Stimulated activated CD8-positive, alpha-beta memory T cell treated with anti-CD3 and anti-CD28 coated beads, Interleukin-7, amount 100 ng/mL, for 4 hours (primary cell): ENCODE results near the gene ZNF14.
"Not testable (repeated sequence)": the region's sequence is repeated elsewhere in the genome, so short reads cannot be mapped to it uniquely, and the experiment has no call there.

Experiments used
- DNase-seq, 2 donors: peaks; one replicate each; pipeline ENCODE4 v3.0.0-alpha.2; 2020; ENCODE audit warnings: low read depth in 2 of 2

The ZNF14 gene

GRCh38 chr19:19746286-19747213, 13.6 kb upstream of the ZNF14 start:
- DNase-seq, result no peak

GRCh38 chr19:19745496-19746285, 12.8 kb upstream of the ZNF14 start:
- DNase-seq, result no peak

- DNase-seq, result no peak
Observed at GRCh38 chr19:19744641-19745040, 11.7 kb upstream of the ZNF14 start.

DNA sequence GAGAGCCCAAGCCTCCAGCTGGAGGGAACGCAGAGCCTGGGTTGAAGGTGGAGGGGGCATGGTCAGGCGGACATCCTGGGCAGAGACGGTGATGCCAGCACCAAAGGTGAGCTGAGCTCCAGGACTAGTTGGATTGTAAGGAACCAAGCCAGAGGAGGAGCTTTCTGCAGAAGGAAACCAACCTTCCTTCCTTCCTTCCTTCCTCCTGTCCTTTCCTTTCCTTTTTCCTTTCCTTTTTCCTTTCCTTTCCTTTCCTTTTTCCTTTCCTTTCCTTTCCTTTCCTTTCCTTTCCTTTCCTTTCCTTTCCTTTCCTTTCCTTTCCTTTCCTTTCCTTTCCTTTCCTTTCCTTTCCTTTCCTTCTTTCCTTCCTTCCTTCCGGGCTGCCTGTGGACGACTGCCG, 11.0 kb upstream of the ZNF14 start:
- DNase-seq, result not testable (repeated sequence)

- DNase-seq, result no peak
Observed at GRCh38 chr19:19743176-19743575, 10.3 kb upstream of the ZNF14 start.

DNA sequence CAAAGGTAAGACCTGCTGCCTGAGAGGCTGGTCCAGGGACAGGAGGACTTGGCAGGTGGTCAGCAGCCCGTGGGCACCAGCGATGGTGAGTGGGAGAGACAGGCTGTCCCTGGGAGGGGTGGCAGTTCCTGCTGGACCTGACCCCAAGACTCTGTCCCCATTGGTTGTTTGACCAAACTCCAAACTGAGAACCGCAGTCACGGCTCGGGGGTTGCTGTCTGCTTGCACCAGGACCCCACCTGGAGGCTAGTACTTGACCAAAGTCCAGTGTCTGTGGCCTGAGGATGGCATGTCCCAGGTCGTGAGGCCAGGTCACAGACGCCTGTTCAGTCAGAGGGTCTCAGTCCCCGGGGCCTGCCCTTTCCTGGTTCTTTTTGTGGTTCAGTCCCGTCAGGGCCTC, 9.9 kb upstream of the ZNF14 start:
- DNase-seq, result no peak

DNA sequence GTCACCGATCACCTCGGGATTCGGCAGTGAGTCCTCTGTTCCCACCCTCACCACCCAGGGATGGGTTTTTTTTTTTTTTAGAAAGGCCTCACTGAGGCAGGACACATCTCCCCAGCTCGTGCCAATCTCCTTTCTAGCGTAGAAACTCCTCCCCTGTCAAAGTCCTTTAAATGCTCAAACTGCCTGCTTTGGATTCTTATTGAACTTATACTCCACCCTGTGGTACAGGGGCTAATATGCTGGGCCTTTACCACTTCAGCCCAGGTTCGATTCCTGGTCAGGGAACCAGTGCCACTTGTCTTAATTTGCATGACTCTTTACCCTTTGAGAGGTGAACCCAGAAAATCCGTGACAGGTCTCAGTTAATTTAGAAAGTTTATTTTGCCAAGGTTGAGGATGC, 8.3 kb upstream of the ZNF14 start:
- no peak for DNase-seq

DNA sequence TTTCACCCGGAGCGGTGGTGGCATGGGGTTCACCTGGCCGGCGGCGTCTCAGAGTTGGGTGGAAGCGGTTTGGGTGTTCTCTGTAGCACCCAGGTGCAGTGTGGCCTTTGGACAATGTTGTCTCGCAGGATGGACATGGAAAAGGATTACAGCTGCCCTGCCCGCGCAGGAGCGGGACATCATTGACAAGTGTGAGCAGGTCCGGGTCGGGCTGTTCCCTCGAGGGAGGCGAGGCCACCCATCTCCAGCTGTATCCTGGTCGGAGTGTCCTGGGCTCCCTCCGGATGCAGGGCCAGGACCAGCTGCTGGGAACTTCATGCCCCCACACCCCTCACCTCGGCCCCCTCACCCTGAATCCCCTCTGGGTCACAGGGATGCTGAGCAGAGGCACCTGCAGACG, 7.8 kb upstream of the ZNF14 start:
- DNase-seq, result no peak

- DNase-seq, result no peak
Observed at GRCh38 chr19:19738564-19738963, 5.7 kb upstream of the ZNF14 start.

DNA sequence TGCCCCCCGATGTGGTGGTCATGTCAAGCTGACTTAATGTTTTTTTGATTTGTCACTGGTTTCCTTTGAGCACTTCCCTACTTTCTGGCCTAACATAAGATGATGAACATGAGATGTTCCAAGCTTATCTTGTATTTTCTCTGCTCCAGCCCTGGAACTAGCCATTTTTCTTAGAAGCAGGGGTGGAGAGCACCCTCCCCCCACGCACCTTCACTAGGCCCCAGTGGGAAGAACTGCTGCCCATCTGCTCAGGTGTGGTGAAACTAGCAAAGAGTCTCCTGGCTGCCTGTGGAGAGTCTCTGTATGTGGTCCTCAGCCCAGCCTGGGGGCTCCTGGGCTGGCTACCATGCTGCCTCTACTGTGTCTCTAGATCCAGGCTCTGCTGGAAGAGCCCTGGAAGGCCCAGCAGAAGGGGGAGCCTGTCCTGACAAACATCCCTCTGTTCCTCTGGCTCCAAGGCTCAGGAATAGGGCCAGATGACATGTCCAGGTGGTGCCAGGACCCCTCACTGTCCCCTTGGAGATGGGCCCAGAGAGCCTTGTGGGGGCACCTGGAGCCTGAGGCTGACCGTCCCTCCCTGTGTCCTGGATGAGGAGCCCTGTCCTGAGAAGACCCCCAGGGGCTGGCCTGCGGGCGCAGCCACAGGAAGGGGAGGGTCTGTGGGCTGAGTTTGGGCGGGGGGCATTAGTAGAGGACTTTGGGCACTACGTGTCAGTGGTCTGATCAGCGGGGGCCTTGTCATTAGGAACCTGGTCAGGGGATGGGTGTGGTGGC, 4.8 kb upstream of the ZNF14 start:
- DNase-seq, result no peak

DNA sequence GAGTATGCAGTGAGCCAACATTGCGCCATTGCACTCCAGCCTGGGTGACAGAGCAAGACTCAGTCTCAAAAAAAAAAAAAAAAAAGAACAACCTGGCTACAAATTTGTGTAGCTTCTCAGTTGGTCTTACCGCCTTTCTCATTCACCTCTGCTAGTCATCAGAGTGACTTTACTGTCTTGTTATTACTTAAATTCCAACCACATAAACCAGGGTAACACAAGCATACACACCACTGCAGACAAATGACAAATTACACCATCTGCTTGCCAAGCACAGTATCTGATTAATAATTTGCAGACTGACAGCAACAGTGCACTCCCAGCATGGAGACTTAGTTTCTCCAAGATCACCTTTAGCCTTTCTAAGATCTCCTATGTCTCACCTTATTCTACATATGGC, 11.0 kb downstream of the ZNF14 start:
- DNase-seq, result no peak

- DNase-seq, result no peak
Observed at GRCh38 chr19:19719798-19720197, 13.1 kb downstream of the ZNF14 start.

GRCh38 chr19:19711934-19712828, 20.7 kb downstream of the ZNF14 start:
- DNase-seq, result no peak

DNA sequence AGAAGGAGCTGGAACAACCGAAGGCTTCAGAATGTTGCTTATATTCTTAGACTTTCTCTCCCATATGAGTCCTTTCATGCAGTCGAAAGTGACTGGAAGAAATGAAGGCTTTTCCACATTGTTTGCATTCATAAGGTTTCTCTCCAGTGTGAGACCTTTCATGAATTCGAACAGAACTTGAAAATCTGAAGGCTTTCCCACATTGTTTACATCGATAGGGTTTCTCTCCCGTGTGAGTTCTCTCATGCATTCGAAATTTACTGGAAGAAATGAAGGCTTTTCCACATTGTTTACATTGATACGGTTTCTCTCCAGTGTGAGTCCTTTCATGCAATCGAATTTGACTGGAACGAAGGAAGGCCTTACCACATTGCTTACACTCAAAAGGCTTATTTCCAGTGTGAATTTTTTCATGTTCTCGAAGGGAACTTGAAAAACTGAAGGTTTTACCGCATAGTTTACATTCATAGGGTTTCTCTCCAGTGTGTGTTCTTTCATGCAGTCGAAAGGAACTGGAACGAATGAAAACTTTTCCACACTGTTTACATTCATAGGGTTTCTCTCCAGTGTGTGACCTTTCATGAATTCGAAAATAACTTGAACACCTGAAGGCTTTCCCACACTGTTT, 21.5 kb downstream of the ZNF14 start:
- DNase-seq, result no peak

DNA sequence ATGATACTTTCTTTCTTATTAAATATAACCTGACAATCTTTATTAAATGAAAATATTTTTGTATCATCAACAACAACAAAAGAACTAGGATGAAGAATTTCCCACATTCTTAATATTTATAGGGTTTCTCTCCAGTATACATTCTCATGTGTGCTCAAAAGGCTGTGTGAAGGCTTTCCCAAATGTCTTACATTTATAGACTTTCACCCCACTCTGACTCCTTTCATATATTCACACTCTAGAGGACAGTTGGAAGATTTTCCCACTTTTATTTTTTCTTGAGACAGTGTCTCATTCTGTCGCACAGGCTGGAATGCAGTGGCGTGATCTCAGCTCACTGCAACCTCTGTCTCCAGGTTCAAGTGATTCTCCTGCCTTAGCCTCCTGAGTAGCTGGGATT, 22.4 kb downstream of the ZNF14 start:
- DNase-seq, result no peak

DNA sequence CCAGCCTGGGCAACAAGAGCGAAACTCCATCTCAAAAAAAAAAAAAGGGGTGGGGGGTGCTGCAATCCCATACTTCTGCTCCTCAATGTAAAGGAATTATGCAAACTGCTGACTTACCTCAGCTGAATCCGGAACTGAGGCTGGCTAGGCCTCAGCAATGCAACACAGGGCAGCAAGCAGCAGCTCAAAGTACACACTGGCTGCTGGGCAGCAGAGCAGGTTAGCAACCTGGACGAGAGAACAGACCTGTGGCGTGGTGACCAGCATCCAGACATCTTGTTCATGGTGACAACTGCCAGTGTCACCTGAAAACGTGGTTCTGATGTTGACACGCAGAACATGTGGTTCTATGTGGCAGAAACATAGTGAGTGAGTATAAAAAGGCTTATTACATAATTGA, 28.1 kb downstream of the ZNF14 start:
- no peak for DNase-seq

DNA sequence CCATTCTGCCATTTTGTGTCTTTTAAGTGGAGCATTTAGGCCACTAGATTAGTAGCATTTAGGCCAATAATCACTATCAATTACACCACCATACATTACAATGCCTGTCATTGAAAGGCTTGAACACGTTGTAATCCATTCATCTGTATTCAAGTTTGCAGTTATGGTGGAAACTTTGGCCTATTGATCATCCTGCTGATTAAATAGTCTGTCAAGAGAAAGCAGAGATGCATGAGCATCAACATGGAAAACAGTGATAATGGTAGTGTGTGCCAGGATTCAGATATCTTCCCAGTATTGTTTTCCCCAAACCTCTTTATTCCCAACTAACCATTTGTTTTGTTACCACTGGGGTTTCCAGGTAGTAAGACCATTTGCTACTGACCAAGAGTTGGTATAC, 32.4 kb downstream of the ZNF14 start:
- DNase-seq, result not testable (repeated sequence)

GRCh38 chr19:19697589-19697988, 35.3 kb downstream of the ZNF14 start:
- no peak for DNase-seq

DNA sequence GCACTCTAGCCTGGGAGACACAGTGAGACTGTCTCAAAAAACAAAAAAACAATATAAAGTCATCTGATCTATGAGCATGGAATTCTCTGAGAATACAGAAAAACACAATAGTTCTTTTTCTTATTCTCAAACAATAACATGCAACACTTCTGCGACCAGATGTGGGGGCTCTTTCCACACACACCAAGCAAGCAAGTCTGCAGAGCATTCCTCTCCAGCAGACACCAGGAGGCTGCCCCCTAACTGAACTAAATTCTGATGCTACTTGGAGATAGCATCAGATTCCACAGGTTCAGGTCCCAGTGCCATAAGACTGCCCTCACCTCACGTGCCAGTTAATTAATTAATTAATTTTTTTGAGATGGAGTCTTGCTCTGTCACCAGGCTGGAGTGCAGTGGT, 36.5 kb downstream of the ZNF14 start:
- DNase-seq, result no peak

DNA sequence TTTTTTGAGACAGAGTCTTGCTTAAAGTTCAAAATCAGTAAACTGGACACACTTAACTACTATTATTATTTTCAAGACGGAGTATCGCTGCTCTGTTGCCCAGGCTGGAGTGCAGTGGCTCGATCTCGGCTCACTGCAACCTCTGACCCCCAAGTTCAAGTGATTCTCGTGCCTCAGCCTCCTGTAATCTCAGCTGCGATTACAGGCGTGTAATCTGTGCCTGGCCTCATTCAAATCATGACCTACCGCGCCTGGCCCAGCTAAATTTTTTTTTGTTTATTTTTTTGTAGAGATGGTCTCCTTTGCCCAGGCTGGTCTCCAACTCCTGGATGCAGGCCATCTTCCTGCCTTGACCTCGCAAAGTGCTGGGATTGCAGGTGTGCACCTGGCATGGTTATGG, 41.2 kb downstream of the ZNF14 start:
- DNase-seq, result no peak

DNA sequence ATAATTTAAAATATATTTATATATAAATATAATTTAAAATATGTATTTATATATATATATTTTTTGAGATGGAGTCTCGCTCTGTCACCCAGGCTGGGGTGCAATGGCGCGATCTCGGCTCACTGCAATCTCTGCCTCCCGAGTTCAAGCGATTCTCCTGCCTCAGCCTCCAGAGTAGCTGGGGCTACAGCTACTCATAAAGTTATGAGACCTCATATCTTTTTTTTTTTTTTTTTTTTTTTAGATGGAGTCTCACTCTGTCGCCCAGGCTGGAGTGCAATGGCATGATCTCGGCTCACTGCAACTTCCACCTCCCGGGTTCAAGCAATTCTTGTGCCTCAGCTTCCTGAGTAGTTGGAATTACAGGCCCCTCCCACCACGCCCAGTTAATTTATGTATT, 43.9 kb downstream of the ZNF14 start:
- DNase-seq, result not testable (repeated sequence)
